ENCODE data around the gene TLR3. TPM values are rescaled to one million over a fixed set of nuclear protein-coding genes. Genes with fewer than 3 reads are reported as not detected.

The TLR3 gene
- not detected for polyA plus RNA-seq (2012; ENCODE audit: insufficient read depth, insufficient read length, low read depth)

DNA sequence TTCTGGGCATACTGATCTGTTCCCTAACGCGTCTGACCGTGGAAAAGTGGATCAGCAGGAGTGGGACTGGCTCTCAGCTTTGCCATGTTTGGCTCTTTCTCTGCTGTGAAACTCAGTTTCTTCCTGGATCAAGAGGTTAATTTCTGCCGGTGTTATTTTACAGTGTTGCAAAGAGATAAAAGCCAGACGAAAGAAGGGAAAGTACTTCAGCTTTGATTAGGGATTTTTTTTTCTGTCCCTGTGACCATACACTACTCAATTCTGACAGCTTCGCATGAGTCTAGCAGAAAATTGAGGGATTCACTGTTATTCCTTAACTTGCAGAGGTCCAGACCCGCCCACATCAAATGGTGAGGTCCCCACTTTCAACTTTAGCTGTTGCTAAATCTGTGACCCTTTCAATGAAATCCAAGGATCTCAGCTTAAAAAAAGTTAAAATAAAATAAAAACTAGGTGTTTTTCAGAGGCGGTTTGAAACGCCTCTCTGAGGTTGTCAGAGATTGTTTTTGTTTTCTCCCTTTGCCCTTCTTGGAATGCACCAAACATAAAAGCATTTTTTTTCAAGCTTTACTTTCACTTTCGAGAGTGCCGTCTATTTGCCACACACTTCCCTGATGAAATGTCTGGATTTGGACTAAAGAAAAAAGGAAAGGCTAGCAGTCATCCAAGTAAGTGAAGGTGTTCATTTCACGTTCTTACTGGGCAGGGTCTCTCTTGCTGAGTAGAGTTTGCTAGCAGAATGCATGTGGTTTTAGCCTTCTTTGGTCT is at the start of gene TLR3:
TLR3 (plus strand) TSS at position 576 of the 768 bp plus-strand sequence. CDS start 7,464 bp downstream, outside the sequence.
- DNase-seq = no peak
- Histone ChIP-seq H3K9me3 (no peaks in the 10 kb centered on the region), H3K36me3 (no peaks in the 10 kb centered on the region), H3K4me1 (no peaks in the 10 kb centered on the region), H3K27me3 (no peaks in the 10 kb centered on the region), H3K4me3 (ENCODE audit: low read depth, low read length) (peak within 1 kb of the TSS; percentile 40)
- TF ChIP-seq, protein P1, sequence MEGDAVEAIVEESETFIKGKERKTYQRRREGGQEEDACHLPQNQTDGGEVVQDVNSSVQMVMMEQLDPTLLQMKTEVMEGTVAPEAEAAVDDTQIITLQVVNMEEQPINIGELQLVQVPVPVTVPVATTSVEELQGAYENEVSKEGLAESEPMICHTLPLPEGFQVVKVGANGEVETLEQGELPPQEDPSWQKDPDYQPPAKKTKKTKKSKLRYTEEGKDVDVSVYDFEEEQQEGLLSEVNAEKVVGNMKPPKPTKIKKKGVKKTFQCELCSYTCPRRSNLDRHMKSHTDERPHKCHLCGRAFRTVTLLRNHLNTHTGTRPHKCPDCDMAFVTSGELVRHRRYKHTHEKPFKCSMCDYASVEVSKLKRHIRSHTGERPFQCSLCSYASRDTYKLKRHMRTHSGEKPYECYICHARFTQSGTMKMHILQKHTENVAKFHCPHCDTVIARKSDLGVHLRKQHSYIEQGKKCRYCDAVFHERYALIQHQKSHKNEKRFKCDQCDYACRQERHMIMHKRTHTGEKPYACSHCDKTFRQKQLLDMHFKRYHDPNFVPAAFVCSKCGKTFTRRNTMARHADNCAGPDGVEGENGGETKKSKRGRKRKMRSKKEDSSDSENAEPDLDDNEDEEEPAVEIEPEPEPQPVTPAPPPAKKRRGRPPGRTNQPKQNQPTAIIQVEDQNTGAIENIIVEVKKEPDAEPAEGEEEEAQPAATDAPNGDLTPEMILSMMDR (IDR thresholded peaks at IDR 0.05; ENCODE audit: low read depth, low read length) = no peak

DNA sequence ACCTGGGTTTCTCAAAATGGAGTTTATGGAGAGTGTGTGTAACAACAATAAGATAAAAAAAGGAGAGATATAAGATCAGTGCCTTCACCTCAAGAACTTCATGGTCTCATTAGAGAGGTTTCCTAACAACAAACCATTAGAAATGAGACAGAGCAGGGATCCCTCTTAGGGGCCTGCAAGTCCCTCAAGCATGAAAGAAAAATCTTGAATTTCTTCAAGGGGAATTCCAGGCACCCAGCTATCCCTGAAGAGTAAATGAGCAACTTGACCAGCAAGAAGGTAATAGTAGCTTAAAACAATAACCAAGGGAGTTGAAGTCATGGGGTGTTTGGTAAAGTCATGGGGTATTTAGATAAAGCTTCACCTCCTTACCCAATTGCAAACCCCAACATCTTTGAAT is 49.7 kb upstream of the TLR3 start:
- Histone ChIP-seq H3K9me3 (no peaks in the 10 kb centered on the region), H3K4me1 (no peaks in the 10 kb centered on the region), H3K36me3 (no peaks in the 10 kb centered on the region), H3K4me3 (ENCODE audit: low read depth, low read length) (no peak overlapping the region), H3K27me3 (no peaks in the 10 kb centered on the region)
- no peak for DNase-seq
- TF ChIP-seq, protein P1 (IDR thresholded peaks at IDR 0.05; ENCODE audit: low read depth, low read length) = no peak

DNA sequence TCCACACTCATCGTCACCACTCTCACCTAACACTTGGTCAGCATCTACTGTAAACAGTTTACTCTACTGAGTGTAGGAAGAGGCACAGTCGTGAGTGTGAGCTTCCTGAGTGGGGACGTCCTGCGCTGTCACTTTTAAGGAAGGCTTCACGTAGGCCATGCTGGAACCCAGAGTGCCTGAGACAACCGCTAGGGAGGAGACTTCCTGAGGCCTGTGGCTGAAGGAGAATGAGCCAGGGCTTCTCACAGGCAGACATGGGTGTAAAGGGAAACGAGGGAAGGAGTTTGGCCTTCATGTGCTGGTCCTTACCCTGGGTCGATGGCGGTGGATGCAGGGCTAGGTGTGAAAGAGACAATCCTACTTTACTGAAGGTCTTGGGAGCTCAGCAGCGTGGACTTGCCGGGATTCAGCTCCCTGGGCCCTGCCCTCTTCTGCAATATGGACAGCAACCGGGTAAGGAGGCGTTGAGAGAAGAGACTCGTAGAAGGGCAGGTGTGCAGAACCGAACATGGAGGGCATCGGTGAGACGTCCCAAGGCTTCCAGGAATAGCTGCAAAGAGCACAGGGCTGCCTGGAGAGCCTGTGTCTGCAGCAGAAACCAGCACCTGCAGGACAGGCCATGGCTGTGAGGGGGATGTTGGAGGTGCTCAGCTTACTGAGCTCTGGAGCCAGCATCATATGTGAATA is 48.7 kb upstream of the TLR3 start:
- no peaks in the 10 kb centered on the region for H3K4me1 ChIP-seq
- DNase-seq = no peak

DNA sequence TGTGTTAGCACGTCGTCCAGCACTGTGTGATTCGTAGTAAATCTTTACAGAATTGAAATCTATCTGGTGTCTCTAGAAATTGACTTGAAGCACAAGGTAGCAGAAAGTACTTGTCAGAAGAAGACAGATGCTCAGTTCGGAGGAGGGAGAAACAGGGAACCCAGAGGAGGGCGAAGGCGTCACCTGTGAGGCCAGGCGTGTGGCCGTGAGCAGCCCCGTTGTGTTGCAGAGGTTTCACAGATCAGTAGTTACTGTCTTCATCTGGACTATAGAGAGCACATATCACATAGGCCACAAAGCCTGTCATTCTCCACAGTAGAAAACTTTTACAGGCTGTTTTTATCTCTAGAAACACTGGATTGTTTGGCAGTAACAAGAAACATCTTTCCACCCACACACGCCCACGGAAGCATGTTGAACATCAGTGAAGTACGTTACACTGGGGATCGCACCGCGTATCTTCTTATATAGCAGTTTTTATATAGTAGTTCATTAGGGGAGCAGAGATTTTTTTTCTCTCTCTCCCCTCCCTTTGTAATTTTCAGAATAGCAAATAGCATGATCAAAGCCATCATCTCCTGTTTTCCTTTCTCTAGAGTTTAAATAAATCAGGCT is 48.1 kb upstream of the TLR3 start:
- TF ChIP-seq, protein P1 (IDR thresholded peaks at IDR 0.05; ENCODE audit: low read depth, low read length) = no peak

More for the DNA sequence above, 48.7 kb upstream of the TLR3 start:
- no peaks in the 10 kb centered on the region for H3K36me3 ChIP-seq
- no peak overlapping the region for H3K4me3 ChIP-seq (ENCODE audit: low read depth, low read length)
- H3K27me3 ChIP-seq = no peaks in the 10 kb centered on the region
- H3K9me3 ChIP-seq = no peaks in the 10 kb centered on the region
- TF ChIP-seq, protein P1 (IDR thresholded peaks at IDR 0.05; ENCODE audit: low read depth, low read length) = no peak

DNA sequence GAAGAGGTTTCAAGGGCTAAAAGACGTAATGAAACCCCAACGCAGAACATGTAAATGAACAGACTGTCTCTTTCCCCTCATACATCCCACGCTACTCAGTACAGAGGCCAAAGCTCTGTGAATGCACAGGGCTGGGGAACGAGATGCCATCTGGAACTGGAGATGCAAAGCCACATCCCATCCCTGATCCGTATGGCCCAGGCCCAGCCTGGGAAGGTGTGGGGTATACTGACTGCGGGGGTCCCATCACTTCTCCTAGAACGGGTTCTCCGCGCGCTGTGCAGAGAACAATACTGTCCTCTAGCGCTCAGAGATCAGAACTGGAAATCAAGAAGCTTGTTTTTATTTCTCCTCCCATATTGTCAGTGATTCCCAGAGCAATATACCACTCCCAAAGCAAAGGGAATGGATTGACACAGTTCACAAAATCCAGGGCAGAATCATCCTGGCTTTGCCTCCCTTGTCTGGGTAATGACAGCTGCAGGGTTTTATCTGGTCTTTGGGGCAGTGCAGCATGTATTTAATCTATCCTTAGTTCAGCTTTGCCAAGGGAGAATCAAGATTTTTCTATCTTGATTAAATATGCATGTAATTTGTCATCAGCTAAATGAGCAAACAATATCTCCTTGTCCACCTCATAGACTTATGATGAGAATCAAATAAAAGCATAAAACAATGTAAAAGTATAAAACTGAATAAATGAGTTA is 47.3 kb upstream of the TLR3 start:
- Histone ChIP-seq H3K4me3 (ENCODE audit: low read depth, low read length) (peak overlapping the region; percentile 43), H3K9me3 (no peaks in the 10 kb centered on the region), H3K27me3 (no peaks in the 10 kb centered on the region), H3K36me3 (no peaks in the 10 kb centered on the region), H3K4me1 (no peaks in the 10 kb centered on the region)
- TF ChIP-seq, protein P1 (IDR thresholded peaks at IDR 0.05; ENCODE audit: low read depth, low read length) = peak; percentile 100
- peak; percentile 78 for DNase-seq

More for the DNA sequence above, 48.1 kb upstream of the TLR3 start:
- Histone ChIP-seq H3K4me1 (no peaks in the 10 kb centered on the region), H3K4me3 (ENCODE audit: low read depth, low read length) (peak overlapping the region; percentile 43), H3K27me3 (no peaks in the 10 kb centered on the region), H3K36me3 (no peaks in the 10 kb centered on the region), H3K9me3 (no peaks in the 10 kb centered on the region)
- DNase-seq = no peak

All from BE2C (cell line).